ENCODE measurements around the gene SPDYC.
"Not testable (repeated sequence)": the region's sequence is repeated elsewhere in the genome, so short reads cannot be mapped to it uniquely, and the experiment has no call there.

SPDYC gene

DNA sequence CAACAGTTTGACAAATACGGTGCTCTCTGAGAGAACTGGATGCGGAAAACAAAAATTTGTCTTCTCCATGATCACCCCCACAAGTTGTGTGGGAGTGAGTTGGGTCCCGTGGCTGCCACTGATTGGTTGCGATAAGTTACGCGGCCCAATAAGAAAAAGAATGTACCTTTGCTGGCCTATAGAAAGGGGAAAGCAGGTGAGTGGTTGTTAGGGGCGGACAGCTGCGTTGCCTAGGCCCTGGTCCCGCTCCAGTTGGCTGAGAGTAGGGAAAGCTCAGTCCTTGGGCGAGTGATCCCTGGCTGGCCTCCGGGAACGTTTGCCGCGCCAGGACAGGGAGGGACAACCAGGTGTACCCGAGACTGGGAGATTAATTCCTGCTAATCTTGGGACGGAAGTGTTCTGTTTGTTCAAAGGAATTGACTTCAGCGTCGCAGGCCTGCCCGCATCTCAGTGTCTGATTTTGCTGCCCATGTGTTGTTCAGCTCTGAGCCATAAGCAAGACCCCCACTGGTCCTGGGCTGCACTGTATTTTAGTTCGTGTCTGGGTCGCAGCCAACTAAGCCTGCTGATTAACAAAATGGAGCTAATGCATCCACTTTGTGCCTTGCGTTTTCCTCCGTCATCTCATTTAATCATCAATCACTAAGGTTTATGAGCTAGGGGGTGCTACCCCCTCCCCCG lies 34.9 kb upstream of the SPDYC start:
- H3K36me3 ChIP-seq (ENCODE audit: insufficient read depth, low read length), result peaks cover 3% of the 10 kb centered on the region; the same call in 1 of the 2 replicates
- peaks cover 6% of the 10 kb centered on the region for H3K4me1 ChIP-seq (ENCODE audit: control insufficient read depth, insufficient read depth, low read length, unreplicated experiment)
- peak overlapping the region; percentile 93 for H3K27ac ChIP-seq (ENCODE audit: low read depth, low read length)
- peaks cover 29% of the 10 kb centered on the region for H3K79me2 ChIP-seq (ENCODE audit: control insufficient read depth, insufficient read depth, low read length, unreplicated experiment)
- peak overlapping the region; percentile 46 for H2AFZ ChIP-seq (ENCODE audit: low read length, unreplicated experiment)
- peak overlapping the region; percentile 85 for H3K4me3 ChIP-seq (ENCODE audit: low read depth, low read length)
- no peaks in the 10 kb centered on the region for H3K27me3 ChIP-seq (ENCODE audit: insufficient read depth, low read length)

DNA sequence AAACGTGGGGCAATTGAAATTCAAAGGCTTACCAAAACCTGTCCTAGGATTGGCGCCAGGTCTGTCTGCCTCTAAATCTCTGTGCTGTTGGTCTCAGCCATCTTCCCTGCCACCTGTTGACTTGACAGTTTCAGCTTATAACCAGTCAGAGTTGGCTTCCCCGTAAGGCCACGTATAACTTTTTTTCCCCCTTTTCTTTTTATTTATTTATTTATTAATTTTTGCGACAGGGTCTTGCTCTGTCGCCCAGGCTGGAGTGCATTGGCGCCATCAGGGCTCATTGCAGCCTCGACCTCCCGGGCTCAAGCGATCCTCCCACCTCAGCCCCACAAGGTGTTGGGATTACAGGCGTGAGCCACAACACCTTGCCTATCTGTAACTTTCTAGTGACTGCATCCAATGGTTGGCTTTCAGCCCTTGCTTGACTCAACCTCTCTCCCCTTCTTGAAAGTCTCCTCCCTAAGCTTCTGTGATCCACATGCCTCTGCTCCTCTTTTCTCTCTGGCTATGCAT lies 34.3 kb upstream of the SPDYC start:
- Histone ChIP-seq H3K27me3 (ENCODE audit: insufficient read depth, low read length) (0 out of 2 replicates have a peak, but pooled peaks cover 1% of the 10 kb centered on the region), H3K4me3 (ENCODE audit: low read depth, low read length) (peak overlapping the region; percentile 85), H3K79me2 (ENCODE audit: control insufficient read depth, insufficient read depth, low read length, unreplicated experiment) (peaks cover 29% of the 10 kb centered on the region), H2AFZ (ENCODE audit: low read length, unreplicated experiment) (no peak overlapping the region), H3K36me3 (ENCODE audit: insufficient read depth, low read length) (peaks cover 3% of the 10 kb centered on the region; the same call in 1 of the 2 replicates), H3K4me1 (ENCODE audit: control insufficient read depth, insufficient read depth, low read length, unreplicated experiment) (peaks cover 6% of the 10 kb centered on the region), H3K27ac (ENCODE audit: low read depth, low read length) (no peak overlapping the region)

GRCh38 chr11:65136515-65137096 lies 33.4 kb upstream of the SPDYC start:
- Histone ChIP-seq H3K27ac (ENCODE audit: low read depth, low read length) (no peak overlapping the region), H3K27me3 (ENCODE audit: insufficient read depth, low read length) (peaks cover 9% of the 10 kb centered on the region; the same call in 1 of the 2 replicates), H2AFZ (ENCODE audit: low read length, unreplicated experiment) (no peak overlapping the region), H3K4me3 (ENCODE audit: low read depth, low read length) (no peak overlapping the region), H3K79me2 (ENCODE audit: control insufficient read depth, insufficient read depth, low read length, unreplicated experiment) (peaks cover 27% of the 10 kb centered on the region), H3K4me1 (ENCODE audit: control insufficient read depth, insufficient read depth, low read length, unreplicated experiment) (peaks cover 6% of the 10 kb centered on the region), H3K36me3 (ENCODE audit: insufficient read depth, low read length) (no peaks in the 10 kb centered on the region; the same call in 1 of the 2 replicates)

DNA sequence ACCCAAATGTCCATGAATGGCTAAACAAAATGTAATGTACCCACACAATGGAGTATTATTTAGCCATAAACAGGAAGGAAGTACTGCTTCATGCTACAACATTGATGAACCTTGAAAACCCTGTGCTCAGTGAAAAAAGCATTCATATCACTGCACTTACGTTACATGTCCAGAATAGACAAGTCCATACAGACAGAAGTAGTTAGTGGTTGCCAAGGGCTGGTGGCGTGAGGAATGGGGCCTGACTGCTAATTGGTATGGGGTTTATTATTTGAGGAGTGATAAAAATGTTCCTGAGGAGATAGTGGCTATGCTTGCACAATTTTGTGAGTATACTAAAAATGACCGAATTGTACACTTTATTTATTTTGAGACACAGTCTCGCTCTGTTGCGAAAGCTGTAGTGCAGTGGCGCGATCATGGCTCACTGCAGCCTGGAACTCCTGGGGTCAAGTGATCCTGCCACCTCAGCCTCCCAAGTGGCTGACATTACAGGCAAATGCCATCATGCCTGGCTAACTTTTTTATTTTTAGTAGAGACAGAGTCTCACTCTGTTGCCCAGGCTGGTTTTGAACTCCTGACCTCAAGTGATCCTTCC lies 28.0 kb upstream of the SPDYC start:
- Histone ChIP-seq H2AFZ (ENCODE audit: low read length, unreplicated experiment) (no peak overlapping the region), H3K4me3 (ENCODE audit: low read depth, low read length) (no peak overlapping the region), H3K36me3 (ENCODE audit: insufficient read depth, low read length) (no peaks in the 10 kb centered on the region), H3K79me2 (ENCODE audit: control insufficient read depth, insufficient read depth, low read length, unreplicated experiment) (no peaks in the 10 kb centered on the region), H3K27me3 (ENCODE audit: insufficient read depth, low read length) (peaks cover 9% of the 10 kb centered on the region; the same call in 1 of the 2 replicates), H3K27ac (ENCODE audit: low read depth, low read length) (no peak overlapping the region), H3K4me1 (ENCODE audit: control insufficient read depth, insufficient read depth, low read length, unreplicated experiment) (no peaks in the 10 kb centered on the region)

GRCh38 chr11:65147352-65148075 lies 22.5 kb upstream of the SPDYC start:
- Histone ChIP-seq H3K36me3 (ENCODE audit: insufficient read depth, low read length) (no peaks in the 10 kb centered on the region), H2AFZ (ENCODE audit: low read length, unreplicated experiment) (no peak overlapping the region), H3K27ac (ENCODE audit: low read depth, low read length) (no peak overlapping the region), H3K4me1 (ENCODE audit: control insufficient read depth, insufficient read depth, low read length, unreplicated experiment) (peaks cover 10% of the 10 kb centered on the region), H3K4me3 (ENCODE audit: low read depth, low read length) (no peak overlapping the region), H3K79me2 (ENCODE audit: control insufficient read depth, insufficient read depth, low read length, unreplicated experiment) (no peaks in the 10 kb centered on the region), H3K27me3 (ENCODE audit: insufficient read depth, low read length) (no peaks in the 10 kb centered on the region)

DNA sequence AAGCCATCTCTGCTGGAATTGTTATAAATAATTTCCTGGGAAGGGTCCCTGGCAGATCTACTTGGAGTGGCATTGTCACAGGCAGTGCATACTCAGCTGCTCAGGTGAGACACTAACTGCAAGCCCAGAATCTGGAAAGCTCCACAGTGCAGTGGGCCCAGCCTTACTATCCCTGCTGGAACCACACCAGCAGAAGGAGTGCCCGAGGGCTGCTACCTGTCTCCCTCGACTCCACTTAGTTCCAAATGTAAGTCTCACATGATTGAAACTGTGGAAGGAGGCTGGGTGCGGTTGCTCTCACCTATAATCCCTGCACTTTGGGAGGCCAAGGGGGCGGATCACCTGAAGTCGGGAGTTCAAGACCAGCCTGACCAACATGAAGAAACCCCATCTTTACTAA lies 21.4 kb upstream of the SPDYC start:
- H3K27me3 ChIP-seq (ENCODE audit: insufficient read depth, low read length), result no peaks in the 10 kb centered on the region
- H3K27ac ChIP-seq (ENCODE audit: low read depth, low read length), result no peak overlapping the region
- H3K79me2 ChIP-seq (ENCODE audit: control insufficient read depth, insufficient read depth, low read length, unreplicated experiment), result no peaks in the 10 kb centered on the region
- H3K4me1 ChIP-seq (ENCODE audit: control insufficient read depth, insufficient read depth, low read length, unreplicated experiment), result peaks cover 10% of the 10 kb centered on the region
- no peak overlapping the region for H2AFZ ChIP-seq (ENCODE audit: low read length, unreplicated experiment)
- no peaks in the 10 kb centered on the region for H3K36me3 ChIP-seq (ENCODE audit: insufficient read depth, low read length)
- H3K4me3 ChIP-seq (ENCODE audit: low read depth, low read length), result no peak overlapping the region

DNA sequence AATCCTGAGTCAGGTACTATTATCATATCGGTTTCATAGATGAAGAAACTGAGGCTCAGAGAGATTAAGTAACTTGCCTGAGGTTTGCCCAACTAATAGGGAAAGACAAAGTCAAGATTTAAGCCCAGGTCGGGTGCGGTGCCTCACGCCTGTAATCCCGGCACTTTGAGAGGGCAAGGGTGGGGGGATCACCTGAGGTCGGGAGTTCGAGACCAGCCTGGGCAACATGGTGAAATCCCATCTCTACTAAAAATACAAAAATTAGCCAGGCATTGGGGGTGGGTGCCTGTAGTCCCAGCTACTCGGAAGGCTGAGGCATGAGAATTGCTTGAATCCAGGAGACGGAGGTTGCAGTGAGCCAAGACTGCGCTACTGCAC lies 19.9 kb upstream of the SPDYC start:
- not testable (repeated sequence) for H2AFZ ChIP-seq (ENCODE audit: low read length, unreplicated experiment); H3K36me3 ChIP-seq (ENCODE audit: insufficient read depth, low read length); H3K79me2 ChIP-seq (ENCODE audit: control insufficient read depth, insufficient read depth, low read length, unreplicated experiment); H3K27me3 ChIP-seq (ENCODE audit: insufficient read depth, low read length)
- Histone ChIP-seq H3K27ac (ENCODE audit: low read depth, low read length) (peak overlapping the region; percentile 61; the same call in 1 of the 2 replicates), H3K4me3 (ENCODE audit: low read depth, low read length) (peak overlapping the region; percentile 52; the same call in 1 of the 2 replicates), H3K4me1 (ENCODE audit: control insufficient read depth, insufficient read depth, low read length, unreplicated experiment) (peaks cover 10% of the 10 kb centered on the region)

DNA sequence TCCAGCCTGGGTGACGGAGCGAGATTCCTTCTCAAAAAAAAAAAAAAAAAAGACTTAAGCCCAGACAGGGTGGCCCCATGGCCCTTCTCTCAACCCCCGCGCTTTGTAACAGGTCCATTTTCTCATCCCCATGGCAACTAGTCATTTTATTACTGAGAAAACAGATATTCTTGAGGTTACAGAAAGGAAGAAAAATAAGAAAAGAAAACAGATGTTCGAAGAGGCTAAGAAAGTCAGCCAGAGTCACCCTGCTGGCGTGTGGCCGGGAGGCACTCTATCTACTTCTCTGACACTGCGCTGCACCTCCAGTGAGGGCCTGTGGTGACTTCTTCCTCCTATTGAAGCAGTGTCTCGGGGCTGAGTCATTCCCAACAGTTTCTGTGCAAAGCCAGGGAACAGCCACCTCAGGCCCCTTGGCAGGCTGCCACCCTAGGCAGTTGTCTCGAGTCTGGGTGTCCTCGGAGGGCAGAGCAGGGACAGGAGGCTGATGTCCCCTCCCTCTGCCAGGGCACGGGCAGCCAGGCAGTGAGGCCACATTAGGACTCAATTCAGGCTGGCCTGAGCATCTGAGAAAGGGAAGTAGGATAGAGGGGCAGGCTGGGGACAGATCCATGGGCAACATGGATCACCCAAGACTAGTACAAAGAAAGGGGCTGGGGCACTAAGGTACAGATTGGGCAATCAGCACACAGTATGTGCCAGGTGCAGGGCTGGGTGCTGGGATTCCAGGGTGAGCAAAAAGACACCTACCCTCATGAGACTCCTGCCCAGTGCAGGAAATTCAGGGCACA lies 19.3 kb upstream of the SPDYC start:
- Histone ChIP-seq H3K79me2 (ENCODE audit: control insufficient read depth, insufficient read depth, low read length, unreplicated experiment) (no peaks in the 10 kb centered on the region), H3K27ac (ENCODE audit: low read depth, low read length) (peak overlapping the region; percentile 61; the same call in 1 of the 2 replicates), H3K4me1 (ENCODE audit: control insufficient read depth, insufficient read depth, low read length, unreplicated experiment) (peaks cover 10% of the 10 kb centered on the region), H2AFZ (ENCODE audit: low read length, unreplicated experiment) (no peak overlapping the region), H3K36me3 (ENCODE audit: insufficient read depth, low read length) (no peaks in the 10 kb centered on the region), H3K27me3 (ENCODE audit: insufficient read depth, low read length) (no peaks in the 10 kb centered on the region), H3K4me3 (ENCODE audit: low read depth, low read length) (peak overlapping the region; percentile 52; the same call in 1 of the 2 replicates)

DNA sequence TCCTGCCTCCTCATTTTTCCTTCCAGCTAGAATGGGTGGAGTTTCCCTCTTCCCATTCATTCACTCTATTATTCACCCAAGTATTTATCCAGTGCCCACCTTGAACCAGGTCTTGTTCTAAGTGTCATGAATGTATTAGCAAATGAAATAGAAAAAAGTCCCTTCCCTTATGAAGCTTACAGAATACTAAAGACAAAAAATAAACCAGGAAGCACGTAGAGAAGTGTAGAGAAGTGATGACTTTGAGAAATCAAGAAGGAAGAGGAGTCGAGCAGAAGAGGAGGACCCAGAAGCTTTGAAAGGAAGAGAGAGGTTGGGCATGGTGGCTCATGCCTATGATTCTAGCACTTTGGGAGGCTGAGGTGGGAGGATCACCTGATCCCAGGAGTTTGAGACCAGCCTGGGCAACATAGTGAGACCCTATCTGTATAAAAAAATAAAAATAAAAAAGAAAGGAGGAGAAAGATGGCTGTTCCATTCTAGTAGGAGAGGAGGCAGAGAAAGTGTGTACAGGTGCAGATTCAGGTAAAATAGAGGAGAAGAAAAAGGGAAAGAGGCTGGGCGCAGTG lies 18.6 kb upstream of the SPDYC start:
- H3K79me2 ChIP-seq (ENCODE audit: control insufficient read depth, insufficient read depth, low read length, unreplicated experiment), result no peaks in the 10 kb centered on the region
- H3K27ac ChIP-seq (ENCODE audit: low read depth, low read length), result no peak overlapping the region
- no peak overlapping the region for H3K4me3 ChIP-seq (ENCODE audit: low read depth, low read length)
- peaks cover 10% of the 10 kb centered on the region for H3K4me1 ChIP-seq (ENCODE audit: control insufficient read depth, insufficient read depth, low read length, unreplicated experiment)
- no peaks in the 10 kb centered on the region for H3K27me3 ChIP-seq (ENCODE audit: insufficient read depth, low read length)
- no peak overlapping the region for H2AFZ ChIP-seq (ENCODE audit: low read length, unreplicated experiment)
- no peaks in the 10 kb centered on the region for H3K36me3 ChIP-seq (ENCODE audit: insufficient read depth, low read length)
